ENCODE measurements around the gene DNAH12.

DNA sequence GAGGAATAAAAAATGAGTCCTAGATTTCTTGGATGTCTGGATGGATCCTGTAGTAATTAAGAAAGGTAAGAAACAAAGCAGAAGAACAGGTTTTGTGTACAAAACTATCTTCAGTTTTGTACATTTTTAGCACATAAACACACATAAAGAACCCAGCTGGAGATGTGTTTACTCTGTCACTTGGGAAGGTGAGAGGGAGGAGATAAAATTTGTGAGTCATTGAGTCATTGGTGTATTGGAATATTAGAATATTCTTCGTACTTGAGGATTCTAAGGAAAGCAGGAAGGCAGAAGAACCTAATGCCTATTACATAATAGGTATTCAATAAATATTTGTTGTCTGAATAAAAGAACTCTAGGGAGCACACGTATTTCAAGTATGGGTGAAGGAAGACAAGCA lies 299.2 kb downstream of the DNAH12 start:
- TF ChIP-seq YY1 (IDR thresholded peaks at IDR 0.05; ENCODE audit: insufficient read depth, insufficient read length) (no peak), SUZ12 (IDR thresholded peaks at IDR 0.05; ENCODE audit: extremely low read depth, insufficient read depth, insufficient read length) (no peak)
